GM19438 (cell line): ENCODE results near the gene SGMS1.
A peak's percentile ranks its signal among the peaks of the same experiment; 100 is the strongest.

ENCODE experiments used
- ATAC-seq: cut with Tn5 transposase; IDR thresholded peaks from one replicate; pipeline ENCODE4 v1.9.1; 2021; ENCODE audit warnings: low read depth; ENCODE audit not compliant: unreplicated experiment

SGMS1 gene

GRCh38 chr10:50636618-50637579, 13.1 kb upstream of the SGMS1 start:
- peak; percentile 91 for ATAC-seq

GRCh38 chr10:50635286-50635685, 11.5 kb upstream of the SGMS1 start:
- ATAC-seq = no peak

GRCh38 chr10:50634479-50634878, 10.7 kb upstream of the SGMS1 start:
- no peak for ATAC-seq

- ATAC-seq = no peak
Measured at GRCh38 chr10:50631052-50631451, 7.3 kb upstream of the SGMS1 start.

GRCh38 chr10:50629495-50630122, 5.9 kb upstream of the SGMS1 start:
- no peak for ATAC-seq

- ATAC-seq = no peak
Measured at GRCh38 chr10:50627896-50628295, 4.1 kb upstream of the SGMS1 start.

GRCh38 chr10:50627443-50627842, 3.7 kb upstream of the SGMS1 start:
- no peak for ATAC-seq

- ATAC-seq = no peak
Measured at GRCh38 chr10:50625649-50626132, 1.9 kb upstream of the SGMS1 start.

GRCh38 chr10:50624866-50625501, 1.2 kb upstream of the SGMS1 start:
- ATAC-seq = peak; percentile 41

GRCh38 chr10:50624413-50624865, 683 bp upstream of the SGMS1 start:
- peak; percentile 47 for ATAC-seq

GRCh38 chr10:50622706-50623662, 772 bp downstream of the SGMS1 start:
- ATAC-seq = peak; percentile 4

GRCh38 chr10:50621968-50622705, 1.6 kb downstream of the SGMS1 start:
- ATAC-seq = peak; percentile 24

- no peak for ATAC-seq
Measured at GRCh38 chr10:50620899-50621298, 2.9 kb downstream of the SGMS1 start.

GRCh38 chr10:50619882-50620281, 3.9 kb downstream of the SGMS1 start:
- no peak for ATAC-seq

- ATAC-seq = no peak
Measured at GRCh38 chr10:50619166-50619565, 4.6 kb downstream of the SGMS1 start.

GRCh38 chr10:50618624-50619023, 5.1 kb downstream of the SGMS1 start:
- ATAC-seq = no peak

- no peak for ATAC-seq
Measured at GRCh38 chr10:50615658-50616057, 8.1 kb downstream of the SGMS1 start.

- no peak for ATAC-seq
Measured at GRCh38 chr10:50614444-50615137, 9.2 kb downstream of the SGMS1 start.
